ENCODE results near the gene LYZL6. TPM values are rescaled to one million over a fixed set of nuclear protein-coding genes. Genes with fewer than 3 reads are reported as not detected.

The LYZL6 gene
- polyA plus RNA-seq, 1 experiment: not detected

GRCh38 chr17:35895636-35896587 is 47.6 kb downstream of the LYZL6 start:
- ChIA-PET POLR2A (no interaction called here), CTCF (no interaction called here)
- no peaks in the 10 kb centered on the region for H3K36me3 ChIP-seq (ENCODE audit: control insufficient read depth, insufficient read depth, low read length)
- H3K27me3 ChIP-seq (ENCODE audit: control insufficient read depth, insufficient read depth, low read length): peaks cover 2% of the 10 kb centered on the region; the same call in 1 of the 2 replicates
- DNase-seq (ENCODE audit: low read depth): no peak
- TF ChIP-seq CTCF (IDR thresholded peaks at IDR 0.05; ENCODE audit: insufficient read depth, low read depth, low read length): no peak
- no peak overlapping the region for H3K4me3 ChIP-seq (ENCODE audit: low read depth, low read length)

GRCh38 chr17:35894206-35894605 is 49.3 kb downstream of the LYZL6 start:
- CTCF ChIA-PET: no interaction called here
- Histone ChIP-seq H3K27me3 (ENCODE audit: control insufficient read depth, insufficient read depth, low read length) (peaks cover 2% of the 10 kb centered on the region; the same call in 1 of the 2 replicates), H3K36me3 (ENCODE audit: control insufficient read depth, insufficient read depth, low read length) (no peaks in the 10 kb centered on the region), H3K4me3 (ENCODE audit: low read depth, low read length) (no peak overlapping the region)
- POLR2A ChIA-PET: no interaction called here
- DNase-seq (ENCODE audit: low read depth): no peak
- TF ChIP-seq CTCF (IDR thresholded peaks at IDR 0.05; ENCODE audit: insufficient read depth, low read depth, low read length): no peak

- Histone ChIP-seq H3K27me3 (ENCODE audit: control insufficient read depth, insufficient read depth, low read length) (no peaks in the 10 kb centered on the region), H3K4me3 (ENCODE audit: low read depth, low read length) (no peak overlapping the region), H3K36me3 (ENCODE audit: control insufficient read depth, insufficient read depth, low read length) (no peaks in the 10 kb centered on the region)
- ChIA-PET POLR2A (no interaction called here), CTCF (interaction anchor here (1.3 kb wide), 1 partner anchor 13 kb away, joined by 4 read pairs; no protein-coding TSS in a partner anchor)
- DNase-seq (ENCODE audit: low read depth): no peak
- TF ChIP-seq CTCF (IDR thresholded peaks at IDR 0.05; ENCODE audit: insufficient read depth, low read depth, low read length): no peak
These were observed 49.8 kb downstream of the LYZL6 start for GRCh38 chr17:35893751-35894150.

- no peak for TF ChIP-seq CTCF (IDR thresholded peaks at IDR 0.05; ENCODE audit: insufficient read depth, low read depth, low read length)
- Histone ChIP-seq H3K4me3 (ENCODE audit: low read depth, low read length) (no peak overlapping the region), H3K36me3 (ENCODE audit: control insufficient read depth, insufficient read depth, low read length) (no peaks in the 10 kb centered on the region), H3K27me3 (ENCODE audit: control insufficient read depth, insufficient read depth, low read length) (no peaks in the 10 kb centered on the region)
- CTCF ChIA-PET: interaction anchor here (1.3 kb wide), 1 partner anchor 11 kb away, joined by 4 read pairs; no protein-coding TSS in a partner anchor
- no peak for DNase-seq (ENCODE audit: low read depth)
- POLR2A ChIA-PET: no interaction called here
These were observed 51.1 kb downstream of the LYZL6 start for GRCh38 chr17:35892091-35893035.

GRCh38 chr17:35891269-35891668 is 52.2 kb downstream of the LYZL6 start:
- no peak for DNase-seq (ENCODE audit: low read depth)
- H3K36me3 ChIP-seq (ENCODE audit: control insufficient read depth, insufficient read depth, low read length): no peaks in the 10 kb centered on the region
- ChIA-PET CTCF (no interaction called here), POLR2A (no interaction called here)
- no peak for TF ChIP-seq CTCF (IDR thresholded peaks at IDR 0.05; ENCODE audit: insufficient read depth, low read depth, low read length)
- H3K27me3 ChIP-seq (ENCODE audit: control insufficient read depth, insufficient read depth, low read length): no peaks in the 10 kb centered on the region
- H3K4me3 ChIP-seq (ENCODE audit: low read depth, low read length): no peak overlapping the region

All from BJ (cell line).